Measurements from ENCODE around the gene CXCL5.

The CXCL5 gene

GRCh38 chr4:74014332-74014731 is 15.9 kb upstream of the CXCL5 start:
- H3K36me3 Mint-ChIP-seq (ENCODE audit: low read depth): no peaks in the 10 kb centered on the region
- no peaks in the 10 kb centered on the region for H3K4me1 Mint-ChIP-seq
- no peak overlapping the region for H3K27ac Mint-ChIP-seq
- no peak overlapping the region for H3K4me3 Mint-ChIP-seq
- no peak for TF ChIP-seq CTCF (IDR thresholded peaks at IDR 0.05; ENCODE audit: unreplicated experiment in 3 of 3)
- H3K27me3 Mint-ChIP-seq (ENCODE audit: low read depth): no peaks in the 10 kb centered on the region
- no peaks in the 10 kb centered on the region for H3K9me3 Mint-ChIP-seq

- H3K36me3 Mint-ChIP-seq (ENCODE audit: low read depth): no peaks in the 10 kb centered on the region
- no peak overlapping the region for H3K4me3 Mint-ChIP-seq
- no peaks in the 10 kb centered on the region for H3K9me3 Mint-ChIP-seq
Observed at GRCh38 chr4:74013264-74013663, 14.8 kb upstream of the CXCL5 start.

GRCh38 chr4:74012130-74012529 is 13.7 kb upstream of the CXCL5 start:
- TF ChIP-seq CTCF (IDR thresholded peaks at IDR 0.05; ENCODE audit: unreplicated experiment in 3 of 3): no peak

More at GRCh38 chr4:74013264-74013663, 14.8 kb upstream of the CXCL5 start:
- no peak overlapping the region for H3K27ac Mint-ChIP-seq
- no peak for TF ChIP-seq CTCF (IDR thresholded peaks at IDR 0.05; ENCODE audit: unreplicated experiment in 3 of 3)
- H3K4me1 Mint-ChIP-seq: no peaks in the 10 kb centered on the region
- no peaks in the 10 kb centered on the region for H3K27me3 Mint-ChIP-seq (ENCODE audit: low read depth)

GRCh38 chr4:74009307-74009706 is 10.8 kb upstream of the CXCL5 start:
- no peaks in the 10 kb centered on the region for H3K9me3 Mint-ChIP-seq
- no peaks in the 10 kb centered on the region for H3K36me3 Mint-ChIP-seq (ENCODE audit: low read depth)
- no peaks in the 10 kb centered on the region for H3K4me1 Mint-ChIP-seq
- H3K27ac Mint-ChIP-seq: no peak overlapping the region
- TF ChIP-seq CTCF (IDR thresholded peaks at IDR 0.05; ENCODE audit: unreplicated experiment in 3 of 3): no peak
- no peak overlapping the region for H3K4me3 Mint-ChIP-seq
- no peaks in the 10 kb centered on the region for H3K27me3 Mint-ChIP-seq (ENCODE audit: low read depth)

More at GRCh38 chr4:74012130-74012529, 13.7 kb upstream of the CXCL5 start:
- no peaks in the 10 kb centered on the region for H3K27me3 Mint-ChIP-seq (ENCODE audit: low read depth)
- no peaks in the 10 kb centered on the region for H3K4me1 Mint-ChIP-seq
- H3K36me3 Mint-ChIP-seq (ENCODE audit: low read depth): no peaks in the 10 kb centered on the region
- H3K27ac Mint-ChIP-seq: no peak overlapping the region
- H3K4me3 Mint-ChIP-seq: no peak overlapping the region
- no peaks in the 10 kb centered on the region for H3K9me3 Mint-ChIP-seq

GRCh38 chr4:74006009-74006476 is 7.6 kb upstream of the CXCL5 start:
- Mint-ChIP-seq H3K4me1 (no peaks in the 10 kb centered on the region), H3K9me3 (peaks cover 4% of the 10 kb centered on the region), H3K4me3 (no peak overlapping the region), H3K27me3 (ENCODE audit: low read depth) (no peaks in the 10 kb centered on the region), H3K36me3 (ENCODE audit: low read depth) (no peaks in the 10 kb centered on the region), H3K27ac (no peak overlapping the region)
- TF ChIP-seq CTCF (IDR thresholded peaks at IDR 0.05; ENCODE audit: unreplicated experiment in 3 of 3): no peak

- H3K27ac Mint-ChIP-seq: no peak overlapping the region
- no peaks in the 10 kb centered on the region for H3K36me3 Mint-ChIP-seq (ENCODE audit: low read depth)
- H3K4me3 Mint-ChIP-seq: no peak overlapping the region
- H3K9me3 Mint-ChIP-seq: peaks cover 4% of the 10 kb centered on the region
- H3K4me1 Mint-ChIP-seq: no peaks in the 10 kb centered on the region
- peaks cover 3% of the 10 kb centered on the region for H3K27me3 Mint-ChIP-seq (ENCODE audit: low read depth)
- no peak for TF ChIP-seq CTCF (IDR thresholded peaks at IDR 0.05; ENCODE audit: unreplicated experiment in 3 of 3)
Observed at GRCh38 chr4:74005528-74005927, 7.1 kb upstream of the CXCL5 start.
